H1 (cell line): ENCODE data around the gene HLA-DOB. TPM values are rescaled to one million over a fixed set of nuclear protein-coding genes. Genes with fewer than 3 reads are reported as not detected.

Source experiments
- CTCF ChIA-PET: fragments of 300-600 bp; sonication (Branson Sonifier 250); formaldehyde crosslinking; loops from one replicate; lab custom pipeline; 2021; ENCODE audit not compliant: partially characterized antibody; lab: Charles Lee
- POLR2A ChIA-PET: fragments of 300-600 bp; sonication (Branson Sonifier 250); formaldehyde crosslinking; loops from one replicate; lab custom pipeline; 2021; ENCODE audit warnings: inconsistent platforms; ENCODE audit not compliant: partially characterized antibody; lab: Charles Lee
- DNase-seq, 2 experiments: peaks; one replicate each; pipeline versions ENCODE4 v3.0.0 to v3.0.0-alpha.2; 2010 to 2022; ENCODE audit warnings: low spot score in 2 of 2, low read depth in 1 of 2, mixed read lengths in 1 of 2
- FAIRE-seq: peaks from 2 replicates; lab custom pipeline; 2011; peaks lifted over from hg19 to GRCh38; lab: Jason Lieb, UNC
- H2AFZ ChIP-seq: 2 replicates; pipeline ENCODE4 v1.8.1; 2012; ENCODE audit warnings: low read length, inconsistent platforms
- H2AK5ac ChIP-seq: 2 replicates; pipeline ENCODE4 v1.6.1; 2013; ENCODE audit warnings: low read depth, low read length
- H2BK120ac ChIP-seq: replicated peaks from 2 replicates; pipeline ENCODE3; 2013; ENCODE audit warnings: low read depth, low read length, inconsistent platforms
- H2BK12ac ChIP-seq: 2 replicates; pipeline ENCODE4 v1.6.1; 2013; ENCODE audit warnings: low read depth, low read length
- H2BK15ac ChIP-seq: 2 replicates; pipeline ENCODE4 v1.6.1; 2013; ENCODE audit warnings: low read length
- H2BK20ac ChIP-seq: 2 replicates; pipeline ENCODE4 v1.6.1; 2013; ENCODE audit warnings: low read length
- H2BK5ac ChIP-seq: 2 replicates; pipeline ENCODE4 v1.6.1; 2013; ENCODE audit warnings: low read depth, low read length
- H3K14ac ChIP-seq: 2 replicates; pipeline ENCODE4 v1.6.1; 2013; ENCODE audit warnings: inconsistent platforms; ENCODE audit not compliant: insufficient read length
- H3K18ac ChIP-seq: 2 replicates; pipeline ENCODE4 v1.6.1; 2013; ENCODE audit warnings: low read length; ENCODE audit errors: extremely low read depth
- H3K23ac ChIP-seq: 2 replicates; pipeline ENCODE4 v1.6.1; 2013; ENCODE audit warnings: inconsistent platforms; ENCODE audit not compliant: insufficient read length
- H3K23me2 ChIP-seq: 2 replicates; pipeline ENCODE4 v1.6.1; 2013; ENCODE audit warnings: low read depth, low read length
- H3K27ac ChIP-seq: 2 replicates; pipeline ENCODE4 v1.6.1; 2011; ENCODE audit warnings: low read depth, low read length, inconsistent platforms
- H3K27me3 ChIP-seq, 4 experiments: replicated peaks in 1 of 4; 1 replicate in 1 of 4; 2 replicates in 3 of 4; pipeline versions ENCODE4 v1.6.1 to v1.8.1; 2011 to 2013; ENCODE audit warnings: low read length in 3 of 4, mild to moderate bottlenecking in 3 of 4, inconsistent platforms in 2 of 4, mixed read lengths in 2 of 4, moderate library complexity in 1 of 4; ENCODE audit not compliant: control insufficient read depth in 3 of 4, insufficient read depth in 3 of 4; ENCODE audit errors: extremely low read depth in 1 of 4
- H3K36me3 ChIP-seq, 4 experiments: 2 replicates each; pipeline versions ENCODE4 v1.6.1 to v1.8.1; 2011 to 2013; ENCODE audit warnings: mild to moderate bottlenecking in 4 of 4, low read length in 3 of 4, moderate library complexity in 2 of 4, control low read depth in 1 of 4, inconsistent platforms in 1 of 4; ENCODE audit not compliant: insufficient read depth in 4 of 4, control insufficient read depth in 2 of 4
- H3K4ac ChIP-seq: replicated peaks from 2 replicates; pipeline ENCODE3; 2013; ENCODE audit warnings: low read length, low read depth, mixed read lengths, inconsistent platforms; ENCODE audit not compliant: insufficient read length
- H3K4me1 ChIP-seq, 4 experiments: replicated peaks in 1 of 4; 1 replicate in 1 of 4; 2 replicates in 3 of 4; pipeline versions ENCODE4 v1.6.1 to v1.8.1; 2011 to 2013; ENCODE audit warnings: low read length in 3 of 4, inconsistent platforms in 2 of 4, mixed read lengths in 1 of 4; ENCODE audit not compliant: insufficient read depth in 4 of 4, control insufficient read depth in 3 of 4
- H3K4me2 ChIP-seq, 2 experiments: 2 replicates each; pipeline versions ENCODE4 v1.6.1 to v1.8.1; 2011 to 2013; ENCODE audit warnings: low read depth in 2 of 2, low read length in 2 of 2, control low read depth in 1 of 2, inconsistent platforms in 1 of 2, mild to moderate bottlenecking in 1 of 2; ENCODE audit not compliant: insufficient read depth in 1 of 2
- H3K4me3 ChIP-seq, 4 experiments: fragments of 200-600, 300-600 bp in 1 of 4; sonication (generic), shearing (Covaris generic), sonication (Bioruptor Twin) in 1 of 4; 2 replicates each; pipeline versions ENCODE4 v1.5.1 to v1.8.1; 2011 to 2016; ENCODE audit warnings: low read length in 4 of 4, low read depth in 3 of 4, control low read depth in 2 of 4, inconsistent platforms in 2 of 4, mild to moderate bottlenecking in 2 of 4, mixed read lengths in 1 of 4, moderate library complexity in 1 of 4; ENCODE audit not compliant: insufficient read depth in 2 of 4; ENCODE audit errors: extremely low read depth in 1 of 4
- H3K56ac ChIP-seq: replicated peaks from 2 replicates; pipeline ENCODE3; 2013; ENCODE audit warnings: low read depth, mild to moderate bottlenecking, mixed read lengths, low read length, inconsistent platforms; ENCODE audit not compliant: insufficient read length
- H3K79me1 ChIP-seq: 2 replicates; pipeline ENCODE4 v1.6.1; 2013; ENCODE audit warnings: low read depth, low read length, control low read depth
- H3K79me2 ChIP-seq, 2 experiments: 2 replicates each; pipeline versions ENCODE4 v1.6.1 to v1.8.1; 2012 to 2013; ENCODE audit warnings: low read length in 2 of 2, mild to moderate bottlenecking in 2 of 2, inconsistent platforms in 1 of 2; ENCODE audit not compliant: insufficient read depth in 2 of 2, control insufficient read depth in 1 of 2
- H3K9ac ChIP-seq, 4 experiments: replicated peaks in 1 of 4; 1 replicate in 1 of 4; 2 replicates in 3 of 4; pipeline versions ENCODE4 v1.6.1 to v1.8.1; 2011 to 2013; ENCODE audit warnings: low read depth in 3 of 4, low read length in 3 of 4, control low read depth in 2 of 4, mild to moderate bottlenecking in 2 of 4, moderate library complexity in 2 of 4, inconsistent platforms in 1 of 4; ENCODE audit errors: extremely low read depth in 1 of 4
- H3K9me3 ChIP-seq, 2 experiments: 2 replicates each; pipeline versions ENCODE4 v1.6.1 to v1.8.1; 2012 to 2013; ENCODE audit warnings: mild to moderate bottlenecking in 2 of 2, moderate library complexity in 2 of 2, control low read depth in 1 of 2, inconsistent platforms in 1 of 2, low read depth in 1 of 2, low read length in 1 of 2, mixed read lengths in 1 of 2; ENCODE audit not compliant: insufficient read depth in 2 of 2
- H4K20me1 ChIP-seq, 2 experiments: replicated peaks in 1 of 2; 2 replicates each; pipeline versions ENCODE3 to v1.8.1; 2011 to 2013; ENCODE audit warnings: inconsistent platforms in 2 of 2, low read length in 2 of 2, mild to moderate bottlenecking in 1 of 2; ENCODE audit not compliant: insufficient read depth in 2 of 2, control insufficient read depth in 1 of 2
- H4K5ac ChIP-seq: 2 replicates; pipeline ENCODE4 v1.6.1; 2013; ENCODE audit warnings: low read length, low read depth, mixed read lengths, inconsistent platforms; ENCODE audit not compliant: insufficient read length
- H4K8ac ChIP-seq: 2 replicates; pipeline ENCODE4 v1.8.0; 2013; ENCODE audit warnings: mild to moderate bottlenecking, moderate library complexity, low read length, inconsistent platforms; ENCODE audit not compliant: insufficient read depth; ENCODE audit errors: extremely low read depth
- H4K91ac ChIP-seq: replicated peaks from 2 replicates; pipeline ENCODE3; 2013; ENCODE audit warnings: low read length, mixed read lengths, inconsistent platforms; ENCODE audit not compliant: insufficient read length
- E2F6 ChIP-seq: IDR thresholded peaks from 2 replicates; pipeline ENCODE4 v1.6.1; 2012; ENCODE audit warnings: inconsistent platforms
- HDAC2 ChIP-seq, 2 experiments: fragments of 300-600 bp in 1 of 2; sonication (generic) in 1 of 2; IDR thresholded peaks; 2 replicates each; pipeline ENCODE4 v1.6.1; 2011 to 2012; ENCODE audit warnings: low read depth in 2 of 2, low read length in 2 of 2, mild to moderate bottlenecking in 2 of 2, moderate library complexity in 2 of 2, borderline replicate concordance in 1 of 2, inconsistent platforms in 1 of 2
- WGBS, 2 experiments: shearing (Covaris generic) in 1 of 2; methylation state at CpG; one replicate each; pipeline versions ENCODE4 v1.1.6 to v1.1.7; 2013 to 2015; ENCODE audit warnings: low lambda C conversion rate in 2 of 2, mixed read lengths in 2 of 2, inconsistent platforms in 1 of 2, low coverage in 1 of 2, missing lambda C conversion rate in 1 of 2; ENCODE audit not compliant: insufficient replicate concordance in 2 of 2, insufficient coverage in 1 of 2, insufficient read length in 1 of 2; ENCODE audit errors: extremely low coverage in 1 of 2, missing lambda C conversion rate in 1 of 2; 5-methylcytosine and 5-hydroxymethylcytosine counted together
- polyA plus RNA-seq, 7 experiments: library from polyadenylated mRNA; depleted of rRNA in 3 of 7; stranded (reverse) in 5 of 7; unstranded in 2 of 7; fragments of >200 nt in 5 of 7; fragments of 200-250 nt in 2 of 7; gene quantifications; 1 replicate in 5 of 7; 2 replicates in 1 of 7; 4 replicates in 1 of 7; pipeline versions ENCODE4 v1.2.1 to v1.2.3, GENCODE V29; 2011 to 2013; ENCODE audit warnings: missing spikeins in 2 of 7, mixed read lengths in 2 of 7
- total RNA-seq: library from RNA; stranded (reverse); fragmentation: NEBNext Ultra II Directional; extraction: Animal tissue kit (Norgen Biotek cat#: 25700); gene quantifications from 2 replicates; pipeline ENCODE4 v1.2.1, GENCODE V29; 2021

HLA-DOB gene
- total and polyA plus RNA-seq, 2 of the 8 experiments (the other 6 are each of a cell fraction or from before 2014, with no cell fraction given) = 0.35 TPM; not detected in 1

- H2BK120ac ChIP-seq = no peak overlapping the region
- H2BK5ac ChIP-seq = no peak overlapping the region
- H3K14ac ChIP-seq = no peak overlapping the region
- FAIRE-seq (no peak), DNase-seq (no peak)
- no peaks in the 10 kb centered on the region for H3K79me1 ChIP-seq
- H3K18ac ChIP-seq = no peak overlapping the region
- H2BK15ac ChIP-seq = no peak overlapping the region
- H3K23ac ChIP-seq = no peak overlapping the region
- 48% methylated on average over 1 of the region's 1 CpG; no CpG with 5 or more reads in 1 of the 2 experiments for WGBS, 2 experiments
- H2BK12ac ChIP-seq = no peak overlapping the region
- no peak overlapping the region for H4K91ac ChIP-seq
- H3K23me2 ChIP-seq = no peaks in the 10 kb centered on the region
- no peak overlapping the region for H2AK5ac ChIP-seq
- no peak overlapping the region for H3K4ac ChIP-seq
- H4K20me1 ChIP-seq = no peaks in the 10 kb centered on the region
- no peaks in the 10 kb centered on the region for H3K36me3 ChIP-seq
- POLR2A ChIA-PET = no interaction called here
- H3K4me1 ChIP-seq = no peaks in the 10 kb centered on the region
- no peak overlapping the region for H2AFZ ChIP-seq
- H3K9me3 ChIP-seq = peaks cover 0 to 3% of the 10 kb centered on the region in 2 experiments; a peak in 1 of 4 replicates
- no peak overlapping the region for H3K9ac ChIP-seq
- no peaks in the 10 kb centered on the region for H3K27me3 ChIP-seq
- CTCF ChIA-PET = interaction anchor here (0.7 to 1.0 kb wide), 4 partner anchors 14 to 445 kb away, joined by 3 to 4 read pairs (median 3); no protein-coding TSS in a partner anchor
- no peak overlapping the region for H2BK20ac ChIP-seq
- H4K8ac ChIP-seq = no peak overlapping the region
- no peak overlapping the region for H3K4me2 ChIP-seq
- TF ChIP-seq E2F6 (no peak), HDAC2 (IDR thresholded peaks at IDR 0.05; ENCODE audit: borderline replicate concordance in 1 of 2, low read depth in 2 of 2, low read length in 2 of 2) (no peak)
- H3K4me3 ChIP-seq = no peak overlapping the region
- no peak overlapping the region for H4K5ac ChIP-seq
- H3K56ac ChIP-seq = no peak overlapping the region
- H3K79me2 ChIP-seq = no peaks in the 10 kb centered on the region
- H3K27ac ChIP-seq = no peak overlapping the region
Observed at GRCh38 chr6:32764048-32764447, 52.8 kb downstream of the HLA-DOB start.
